GM19238 (cell line): ENCODE data around the gene TBC1D22A.

Experiments used
- DNase-seq: peaks from one replicate; pipeline ENCODE4 v3.0.0; 2011; ENCODE audit warnings: low spot score; ENCODE audit not compliant: insufficient read length

The TBC1D22A gene

GRCh38 chr22:46929710-46930204, 167.3 kb downstream of the TBC1D22A start:
- DNase-seq: no peak

DNA sequence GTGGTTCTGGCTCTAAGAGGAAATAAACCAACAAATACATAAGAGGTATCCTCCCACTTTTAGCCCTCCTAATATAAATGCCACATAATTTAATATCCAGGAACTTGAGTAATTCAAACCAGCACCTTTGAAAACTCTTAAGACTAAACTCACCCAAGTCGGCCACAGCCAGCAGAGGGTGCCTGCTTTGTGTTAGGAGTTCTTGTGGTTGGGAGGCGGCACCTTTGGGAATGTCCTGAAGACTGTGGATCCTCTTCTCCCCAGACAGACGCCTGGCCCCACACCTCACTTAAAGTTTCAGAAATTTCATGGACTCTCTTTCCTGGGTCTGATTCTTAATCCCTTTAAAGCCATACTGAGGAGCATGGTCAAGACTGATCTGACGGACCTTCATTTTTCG, 169.0 kb downstream of the TBC1D22A start:
- no peak for DNase-seq

DNA sequence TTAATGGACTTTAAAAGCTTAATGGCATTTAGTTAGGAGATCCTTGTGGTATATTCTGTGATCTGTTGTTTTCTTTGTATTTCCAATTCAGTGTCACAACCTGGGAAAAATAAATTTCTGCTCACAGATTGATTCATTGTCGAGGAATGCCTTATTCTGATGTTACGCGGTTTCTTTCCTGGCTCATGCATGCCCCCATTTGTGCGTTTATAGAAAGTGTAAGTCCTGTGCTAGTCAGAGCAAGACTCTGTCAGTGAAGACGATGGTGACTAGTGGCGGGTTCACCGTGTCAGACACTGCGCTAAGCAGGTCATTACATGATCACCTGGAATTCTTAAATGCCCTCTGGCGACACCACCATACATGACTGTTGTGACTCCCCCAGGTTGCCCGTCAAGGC, 169.4 kb downstream of the TBC1D22A start:
- no peak for DNase-seq

DNA sequence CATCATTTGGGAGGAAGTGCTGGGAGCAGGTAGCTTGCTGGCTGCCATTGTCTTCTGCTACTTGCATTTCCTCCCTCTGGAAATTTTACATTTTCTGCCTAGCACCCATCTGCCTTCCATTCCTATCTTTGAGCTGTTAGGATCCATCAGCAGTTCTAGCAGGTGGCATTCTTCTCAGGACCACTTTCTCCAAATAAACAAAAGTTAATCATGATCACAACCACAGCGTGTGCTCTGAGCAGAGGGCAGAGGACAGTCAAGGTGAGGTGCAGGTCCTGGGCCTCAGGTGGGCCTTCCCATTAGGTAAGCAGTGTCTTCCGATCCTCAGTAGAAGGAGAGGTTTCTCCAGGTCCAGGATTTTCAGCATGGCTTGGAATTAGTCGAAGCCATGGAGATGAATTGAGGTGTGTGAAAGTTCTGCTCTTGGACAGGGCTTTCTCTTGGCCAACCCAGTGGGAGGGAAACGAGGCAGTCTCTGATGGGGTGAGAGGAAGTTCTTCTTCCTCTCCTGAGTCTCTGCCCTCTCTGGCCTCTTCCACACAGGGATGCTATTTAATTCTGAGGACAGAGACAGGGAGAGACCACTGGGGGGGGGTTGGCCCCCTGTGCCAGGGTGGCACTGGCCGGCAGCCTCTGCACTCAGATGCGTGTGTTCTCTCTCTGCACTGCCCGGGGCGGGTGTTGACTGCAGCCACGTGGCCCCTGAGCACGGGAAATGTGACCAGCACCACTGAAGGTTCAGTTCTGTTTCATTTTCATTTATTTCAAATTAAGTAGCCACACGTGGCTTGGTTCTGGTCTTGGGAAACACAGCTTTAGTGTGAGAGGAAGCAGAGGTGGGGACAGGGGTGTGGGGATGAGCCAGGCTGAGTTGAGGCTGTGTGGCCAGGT, 170.8 kb downstream of the TBC1D22A start:
- no peak for DNase-seq

- DNase-seq: no peak
Measured at GRCh38 chr22:46934172-46934745, 171.8 kb downstream of the TBC1D22A start.

DNA sequence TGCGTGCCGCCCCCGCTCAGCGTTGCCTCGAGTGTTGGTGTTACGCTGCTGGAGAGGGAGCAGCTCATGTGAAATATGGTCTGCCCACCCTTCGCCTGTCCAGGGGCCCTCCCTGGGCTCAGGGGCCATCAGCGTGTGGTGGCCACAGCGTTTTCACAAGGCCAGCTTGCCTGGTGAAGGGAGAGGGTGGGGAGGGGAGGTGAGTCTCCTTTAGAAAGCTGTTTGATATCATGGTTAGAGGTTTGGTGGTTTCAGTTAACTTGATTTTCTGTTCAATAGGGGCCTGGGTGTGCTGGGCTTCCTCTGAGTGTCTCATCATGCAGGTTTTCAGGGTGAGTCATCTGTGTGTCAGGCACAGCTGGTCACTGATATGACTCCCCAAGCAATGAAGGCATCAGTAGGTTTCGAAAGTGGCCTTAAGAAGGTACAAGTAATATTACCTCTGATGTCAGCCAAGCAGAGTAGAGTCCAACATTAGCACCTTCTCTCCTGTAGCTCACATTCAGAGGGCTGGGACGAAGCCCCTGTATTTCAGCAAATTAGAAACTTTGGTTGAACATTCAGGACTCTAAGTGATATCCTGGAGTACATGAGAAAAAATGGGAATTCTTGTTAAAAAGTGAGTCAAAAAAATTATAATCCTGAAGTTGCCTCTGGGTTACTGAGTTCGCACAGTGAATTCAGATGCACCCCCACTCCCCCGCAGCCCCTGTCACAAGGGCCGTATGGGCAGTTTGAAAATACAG, 172.5 kb downstream of the TBC1D22A start:
- no peak for DNase-seq

DNA sequence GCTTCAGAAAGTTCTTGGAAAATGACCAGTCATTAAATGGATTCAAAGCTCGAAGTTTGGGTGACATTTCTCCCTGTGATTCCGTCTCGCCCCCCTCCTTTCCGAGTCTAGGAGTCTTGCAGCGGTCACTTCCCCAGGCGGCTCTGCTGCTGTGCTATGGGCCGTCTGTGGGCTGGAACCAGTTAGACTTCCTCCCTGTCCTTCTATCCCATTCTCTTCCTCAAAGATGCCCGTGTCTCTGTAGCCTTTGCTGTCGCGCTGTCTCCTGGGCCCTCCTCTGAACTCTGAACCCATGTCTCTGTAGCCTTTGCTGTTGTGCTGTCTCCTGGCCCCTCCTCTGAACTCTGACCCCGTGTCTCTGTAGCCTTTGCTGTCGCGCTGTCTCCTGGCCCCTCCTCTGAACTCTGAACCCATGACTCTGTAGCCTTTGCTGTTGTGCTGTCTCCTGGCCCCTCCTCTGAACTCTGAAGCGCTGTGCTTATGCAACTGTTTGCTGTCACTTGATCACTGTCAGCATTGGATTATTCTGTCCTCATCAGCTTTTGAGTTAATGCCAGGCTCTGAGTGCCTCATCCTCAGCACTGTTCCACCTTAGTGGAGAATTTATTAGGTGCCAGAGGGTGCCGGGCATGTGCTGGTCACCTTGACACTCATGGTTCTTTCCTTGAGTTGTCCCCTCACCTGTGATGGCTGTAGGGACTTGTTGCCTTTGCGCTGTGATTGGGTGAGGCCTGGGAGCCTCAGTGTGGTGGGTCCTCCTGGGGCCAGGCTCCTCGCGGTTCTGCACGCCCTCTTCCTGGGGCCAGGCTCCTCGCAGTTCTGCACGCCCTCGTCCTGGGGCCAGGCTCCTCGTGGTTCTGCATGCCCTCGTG, 173.3 kb downstream of the TBC1D22A start:
- DNase-seq: no peak

- DNase-seq: no peak
Measured at GRCh38 chr22:46936378-46936903, 174.0 kb downstream of the TBC1D22A start.

- no peak for DNase-seq
Measured at GRCh38 chr22:46937185-46937584, 174.7 kb downstream of the TBC1D22A start.

GRCh38 chr22:46937939-46938338, 175.5 kb downstream of the TBC1D22A start:
- DNase-seq: no peak

DNA sequence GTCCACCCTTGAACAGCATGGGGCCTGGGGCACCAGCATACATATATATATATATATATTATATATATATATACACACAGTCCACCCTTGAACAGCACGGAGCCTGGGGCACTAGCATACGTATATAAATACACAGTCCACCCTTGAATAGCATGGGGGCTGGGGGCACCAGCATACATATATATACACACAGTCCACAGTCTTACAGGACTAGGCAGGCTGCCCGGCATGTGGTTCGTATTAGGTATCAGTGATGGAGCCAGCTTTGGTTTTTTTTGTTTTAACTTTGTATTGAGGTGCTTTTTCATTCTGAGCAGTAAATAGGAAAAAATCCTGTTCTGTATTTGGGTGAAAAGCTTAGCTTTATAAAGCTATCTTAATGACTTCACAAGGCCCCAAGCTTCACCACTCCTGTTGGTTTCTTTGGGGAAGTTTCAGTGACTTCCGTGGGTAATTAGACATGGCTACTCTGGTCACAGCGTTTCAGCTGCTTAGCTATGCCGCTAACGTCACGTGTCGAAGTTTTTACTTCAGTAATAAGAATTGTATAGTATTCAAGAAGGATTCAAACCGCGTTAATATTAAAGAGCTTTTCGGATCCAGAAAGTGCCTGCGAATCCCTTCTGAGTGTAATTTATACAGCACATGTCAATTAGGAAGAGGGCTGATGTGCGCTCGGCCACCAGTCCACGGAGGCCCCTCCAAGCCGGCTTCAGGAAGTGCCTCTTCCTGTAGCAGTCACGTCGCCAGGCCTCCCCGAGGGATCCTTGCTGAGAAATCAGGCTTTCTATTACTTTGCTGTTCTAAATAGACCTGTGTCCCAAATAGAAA, 179.7 kb downstream of the TBC1D22A start:
- no peak for DNase-seq

GRCh38 chr22:46942799-46943785, 180.6 kb downstream of the TBC1D22A start:
- no peak for DNase-seq

DNA sequence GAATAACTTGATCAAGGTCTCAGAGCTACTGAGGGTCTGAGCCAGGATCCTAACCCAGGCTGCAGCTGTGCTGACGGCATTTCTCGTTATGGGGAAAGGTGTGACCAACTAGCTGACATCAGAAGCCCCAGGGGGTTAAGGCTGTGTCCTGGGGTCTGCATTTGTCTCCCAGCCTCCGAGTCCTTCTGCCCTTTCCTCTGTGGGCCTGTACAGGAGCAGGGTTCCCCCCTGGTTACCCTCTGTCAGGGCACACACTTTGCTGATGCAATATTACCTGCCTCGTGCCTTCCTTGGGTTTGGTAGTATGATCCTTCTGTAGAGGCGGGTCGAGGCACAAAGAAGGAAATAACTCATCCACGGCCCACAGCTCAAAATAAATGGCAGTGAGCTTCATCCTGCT, 183.0 kb downstream of the TBC1D22A start:
- no peak for DNase-seq

- no peak for DNase-seq
Measured at GRCh38 chr22:46946383-46946962, 184.0 kb downstream of the TBC1D22A start.

DNA sequence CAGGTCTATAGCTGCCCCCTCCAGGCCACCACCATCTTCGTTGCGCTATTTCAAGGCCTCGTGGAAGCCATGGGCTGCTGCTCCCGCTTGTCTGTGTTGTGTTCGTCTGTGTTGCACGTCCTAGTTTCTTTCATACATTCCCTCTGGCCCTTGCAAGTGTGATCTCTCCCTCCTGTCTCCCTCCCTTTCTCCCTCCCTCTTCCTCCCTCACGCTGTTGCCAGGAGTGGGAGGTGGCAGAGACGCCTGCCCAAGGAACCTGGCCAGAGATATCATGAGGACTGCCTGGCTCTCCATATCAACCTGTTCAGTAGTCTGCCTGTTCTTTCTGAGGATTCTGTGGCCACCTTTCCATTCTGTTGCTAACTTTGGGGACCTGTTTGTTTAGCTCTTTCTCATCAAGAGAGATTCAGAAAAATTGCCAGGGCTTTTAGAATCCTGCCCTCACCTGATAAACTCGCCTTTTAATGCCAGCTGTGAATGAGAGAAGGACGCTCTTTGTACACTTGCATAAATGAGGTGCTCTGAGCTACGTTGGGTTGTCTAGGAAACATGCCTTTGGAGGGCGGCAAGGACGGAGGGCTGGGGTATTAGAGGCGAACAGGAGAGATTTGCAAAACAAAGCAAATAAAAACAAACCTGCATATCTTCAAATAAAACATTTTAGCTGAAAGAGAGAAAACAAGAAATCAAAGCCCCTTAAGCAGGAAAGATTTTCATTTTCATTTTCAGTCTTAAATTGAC, 185.2 kb downstream of the TBC1D22A start:
- DNase-seq: no peak

DNA sequence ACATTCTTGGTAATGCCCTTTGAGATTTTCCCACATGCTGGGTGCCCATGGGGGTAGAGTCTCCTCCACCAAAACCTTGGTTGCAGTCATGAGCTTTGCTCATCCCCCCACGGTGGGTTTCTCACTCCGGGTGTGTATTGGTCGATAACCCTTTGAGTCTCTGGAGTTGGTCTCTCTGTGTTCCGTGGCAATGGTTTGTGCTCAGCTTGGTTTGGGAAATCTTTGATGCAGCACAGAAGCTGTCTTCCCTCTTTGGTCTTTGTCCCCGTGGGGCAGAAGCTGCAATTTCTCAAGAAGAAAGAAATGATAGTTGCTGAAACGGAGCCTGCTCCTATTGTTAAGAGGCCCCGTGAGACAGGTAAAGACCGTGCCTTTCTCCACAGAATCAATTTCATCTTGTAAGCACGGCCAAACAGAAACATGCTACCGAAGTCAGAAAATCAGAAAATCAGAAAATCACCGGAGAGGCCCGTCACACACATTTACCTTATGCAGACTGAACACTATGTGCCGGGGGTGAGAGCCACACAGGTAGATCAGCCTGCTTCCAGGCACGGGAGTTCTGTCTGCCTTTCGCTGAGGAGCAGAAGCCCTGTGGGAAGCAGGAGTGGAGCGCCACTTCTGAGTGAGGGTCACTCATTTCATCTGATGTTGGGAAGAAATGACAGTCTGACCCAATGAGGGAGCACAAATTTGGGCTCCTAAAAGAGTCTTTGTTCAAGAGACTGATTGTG, 186.1 kb downstream of the TBC1D22A start:
- DNase-seq: no peak

- DNase-seq: no peak
Measured at GRCh38 chr22:46951350-46951749, 188.9 kb downstream of the TBC1D22A start.
